ENCODE data around the gene SYT12. TPM values are rescaled to one million over a fixed set of nuclear protein-coding genes. Genes with fewer than 3 reads are reported as not detected.
A peak's percentile ranks its signal among the peaks of the same experiment; 100 is the strongest.

SYT12 gene
- total RNA-seq, 1 experiment from 2014 or later, result 4.8 TPM

GRCh38 chr11:66974724-66975404 is 48.1 kb upstream of the SYT12 start, which contains the start of gene C11orf86:
C11orf86 (plus strand) TSS chr11:66975304; CDS start chr11:66975363, 59 bp downstream.
- BruUV-seq (replicated peaks), result no TSS peak
- H3K79me2 ChIP-seq (ENCODE audit: low read length), result no peaks in the 10 kb centered on the region
- no peaks in the 10 kb centered on the region for H3F3A ChIP-seq (ENCODE audit: low read length, unreplicated experiment)
- no peaks in the 10 kb centered on the region for H4K20me1 ChIP-seq (ENCODE audit: low read length)
- no peak within 1 kb of the TSS for H2AFZ ChIP-seq (ENCODE audit: low read length)
- H3K4me1 ChIP-seq (ENCODE audit: insufficient read depth, low read length), result peaks cover 25% of the 10 kb centered on the region
- H3K4me3 ChIP-seq (ENCODE audit: low read length), result no peak within 1 kb of the TSS
- no peaks in the 10 kb centered on the region for H3K36me3 ChIP-seq (ENCODE audit: low read depth, low read length)
- ChIA-PET CTCF (interaction anchor here (0.5 kb wide), 1 partner anchor 358 kb away, joined by 4 read pairs; the partner anchor contains the start of gene RBM14), POLR2A (ENCODE audit: unreplicated experiment) (no interaction called here)
- DNase-seq (no peak), ATAC-seq (no peak)
- no peak for TF ChIP-seq EZH2 (IDR thresholded peaks at IDR 0.05; ENCODE audit: low read length, unreplicated experiment)
- no peaks in the 10 kb centered on the region; the same call in 1 of the 2 replicates for H3K9me3 ChIP-seq (ENCODE audit: low read length)
- intact Hi-C loops (cut with micrococcal nuclease), result no loop called here
- H3K9ac ChIP-seq (ENCODE audit: low read length), result no peak within 1 kb of the TSS
- H3K27me3 ChIP-seq (ENCODE audit: low read length), result no peaks in the 10 kb centered on the region
- no peak within 1 kb of the TSS for H3K4me2 ChIP-seq (ENCODE audit: low read length)
- H3K9me2 ChIP-seq (replicated peaks; ENCODE audit: low read length), result no peaks in the 10 kb centered on the region
- no peak within 1 kb of the TSS for H3K27ac ChIP-seq (ENCODE audit: low read length)

GRCh38 chr11:66975405-66976027 is 47.4 kb upstream of the SYT12 start:
- CTCF ChIA-PET, result interaction anchor here (0.5 kb wide), 1 partner anchor 359 kb away, joined by 4 read pairs; the partner anchor contains the start of gene RBM14
- H2AFZ ChIP-seq (ENCODE audit: low read length), result no peak overlapping the region
- intact Hi-C loops (cut with micrococcal nuclease), result no loop called here

DNA sequence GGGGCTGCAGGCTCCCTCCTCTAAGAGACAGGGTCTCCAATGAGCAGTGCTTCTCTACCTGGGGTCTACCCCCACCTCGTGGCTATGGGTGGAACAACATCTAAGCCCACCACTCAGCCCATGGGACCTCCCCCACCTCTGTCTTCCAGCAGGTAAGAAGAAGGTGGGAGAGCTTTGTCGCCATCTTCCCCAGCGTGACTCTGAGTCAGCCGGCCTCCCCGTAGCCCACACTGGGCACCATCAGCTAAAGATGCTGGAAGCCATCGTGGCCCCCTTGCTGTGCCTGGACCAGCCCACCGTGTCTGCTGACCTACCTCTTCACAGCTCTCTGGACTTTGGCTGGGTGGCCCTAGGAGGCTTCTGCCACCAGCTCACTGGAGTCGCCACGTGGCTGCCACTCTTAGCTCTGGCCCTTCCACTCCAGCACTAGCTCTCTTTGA is 46.9 kb upstream of the SYT12 start:
- CTCF ChIA-PET, result no interaction called here
- Histone ChIP-seq H3K9me3 (ENCODE audit: low read length) (no peaks in the 10 kb centered on the region; the same call in 1 of the 2 replicates), H3K9ac (ENCODE audit: low read length) (no peak overlapping the region), H3K9me2 (replicated peaks; ENCODE audit: low read length) (no peaks in the 10 kb centered on the region), H3F3A (ENCODE audit: low read length, unreplicated experiment) (no peaks in the 10 kb centered on the region), H3K4me1 (ENCODE audit: insufficient read depth, low read length) (peaks cover 15% of the 10 kb centered on the region), H3K4me2 (ENCODE audit: low read length) (no peak overlapping the region), H3K4me3 (ENCODE audit: low read length) (no peak overlapping the region), H4K20me1 (ENCODE audit: low read length) (no peaks in the 10 kb centered on the region), H3K79me2 (ENCODE audit: low read length) (no peaks in the 10 kb centered on the region), H2AFZ (ENCODE audit: low read length) (no peak overlapping the region), H3K27ac (ENCODE audit: low read length) (no peak overlapping the region), H3K36me3 (ENCODE audit: low read depth, low read length) (no peaks in the 10 kb centered on the region), H3K27me3 (ENCODE audit: low read length) (no peaks in the 10 kb centered on the region)
- ATAC-seq (peak; percentile 35), DNase-seq (peak; percentile 55)
- intact Hi-C loops (cut with micrococcal nuclease), result no loop called here
- BruUV-seq (replicated peaks), result no TSS peak
- TF ChIP-seq, protein P1, sequence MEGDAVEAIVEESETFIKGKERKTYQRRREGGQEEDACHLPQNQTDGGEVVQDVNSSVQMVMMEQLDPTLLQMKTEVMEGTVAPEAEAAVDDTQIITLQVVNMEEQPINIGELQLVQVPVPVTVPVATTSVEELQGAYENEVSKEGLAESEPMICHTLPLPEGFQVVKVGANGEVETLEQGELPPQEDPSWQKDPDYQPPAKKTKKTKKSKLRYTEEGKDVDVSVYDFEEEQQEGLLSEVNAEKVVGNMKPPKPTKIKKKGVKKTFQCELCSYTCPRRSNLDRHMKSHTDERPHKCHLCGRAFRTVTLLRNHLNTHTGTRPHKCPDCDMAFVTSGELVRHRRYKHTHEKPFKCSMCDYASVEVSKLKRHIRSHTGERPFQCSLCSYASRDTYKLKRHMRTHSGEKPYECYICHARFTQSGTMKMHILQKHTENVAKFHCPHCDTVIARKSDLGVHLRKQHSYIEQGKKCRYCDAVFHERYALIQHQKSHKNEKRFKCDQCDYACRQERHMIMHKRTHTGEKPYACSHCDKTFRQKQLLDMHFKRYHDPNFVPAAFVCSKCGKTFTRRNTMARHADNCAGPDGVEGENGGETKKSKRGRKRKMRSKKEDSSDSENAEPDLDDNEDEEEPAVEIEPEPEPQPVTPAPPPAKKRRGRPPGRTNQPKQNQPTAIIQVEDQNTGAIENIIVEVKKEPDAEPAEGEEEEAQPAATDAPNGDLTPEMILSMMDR (conservative IDR thresholded peaks at IDR 0.05; ENCODE audit: low read depth, low read length), result peak; percentile 96
- TF ChIP-seq EZH2phosphoT487 (IDR thresholded peaks at IDR 0.05; ENCODE audit: borderline replicate concordance, low read length), result no peak
- POLR2A ChIA-PET (ENCODE audit: unreplicated experiment), result no interaction called here

More at GRCh38 chr11:66975405-66976027, 47.4 kb upstream of the SYT12 start:
- POLR2A ChIA-PET (ENCODE audit: unreplicated experiment), result no interaction called here
- no peak overlapping the region for H3K4me3 ChIP-seq (ENCODE audit: low read length)
- H3K9me2 ChIP-seq (replicated peaks; ENCODE audit: low read length), result no peaks in the 10 kb centered on the region
- TF ChIP-seq EZH2phosphoT487 (IDR thresholded peaks at IDR 0.05; ENCODE audit: borderline replicate concordance, low read length) (no peak), EZH2 (IDR thresholded peaks at IDR 0.05; ENCODE audit: low read length, unreplicated experiment) (no peak)
- TF ChIP-seq, protein P1 (conservative IDR thresholded peaks at IDR 0.05; ENCODE audit: low read depth, low read length), result no peak
- ATAC-seq (no peak), DNase-seq (no peak)
- no peak overlapping the region for H3K9ac ChIP-seq (ENCODE audit: low read length)
- no TSS peak for BruUV-seq (replicated peaks)
- H3K79me2 ChIP-seq (ENCODE audit: low read length), result no peaks in the 10 kb centered on the region
- H3K9me3 ChIP-seq (ENCODE audit: low read length), result no peaks in the 10 kb centered on the region; the same call in 1 of the 2 replicates
- H3F3A ChIP-seq (ENCODE audit: low read length, unreplicated experiment), result no peaks in the 10 kb centered on the region
- H3K36me3 ChIP-seq (ENCODE audit: low read depth, low read length), result no peaks in the 10 kb centered on the region
- no peak overlapping the region for H3K27ac ChIP-seq (ENCODE audit: low read length)
- H3K4me1 ChIP-seq (ENCODE audit: insufficient read depth, low read length), result peaks cover 19% of the 10 kb centered on the region
- no peak overlapping the region for H3K4me2 ChIP-seq (ENCODE audit: low read length)
- H4K20me1 ChIP-seq (ENCODE audit: low read length), result no peaks in the 10 kb centered on the region
- H3K27me3 ChIP-seq (ENCODE audit: low read length), result no peaks in the 10 kb centered on the region

Measured in PC-3 (cell line).